Heart right ventricle (tissue), 16 donors: ENCODE measurements around the gene RAB3B. TPM values are rescaled to one million over a fixed set of nuclear protein-coding genes. Genes with fewer than 3 reads are reported as not detected.

ENCODE experiments used
- ATAC-seq, 8 donors: fragments of 200-7000 bp; cut with Tn5 transposase; one replicate each; pipeline ENCODE4 v1.9.1; 2020; ENCODE audit warnings: mild to moderate bottlenecking in 8 of 8, moderate library complexity in 8 of 8, moderate number of reproducible peaks in 1 of 8
- DNase-seq, 2 donors: peaks; one replicate each; pipeline ENCODE4 v3.0.0-alpha.2; 2020
- H3K27ac ChIP-seq, 10 donors: fragments of 200-600 bp; sonication (generic) in 2 of 10; one replicate each; pipeline versions ENCODE4 v1.5.0 to v1.8.0; 2020 to 2022; ENCODE audit warnings: mild to moderate bottlenecking in 3 of 10
- H3K27me3 ChIP-seq, 7 donors: fragments of 200-600 bp; one replicate each; pipeline ENCODE4 v1.8.0; 2021 to 2022; ENCODE audit warnings: mild to moderate bottlenecking in 2 of 7
- H3K36me3 ChIP-seq, 9 donors: fragments of 200-600 bp; sonication (generic) in 1 of 9; one replicate each; pipeline versions ENCODE4 v1.5.0 to v1.8.0; 2020 to 2022; ENCODE audit warnings: mild to moderate bottlenecking in 2 of 9
- H3K4me1 ChIP-seq, 9 donors: fragments of 200-600 bp; sonication (generic) in 1 of 9; one replicate each; pipeline versions ENCODE4 v1.5.0 to v1.8.0; 2020 to 2022; ENCODE audit warnings: mild to moderate bottlenecking in 4 of 9
- H3K4me3 ChIP-seq, 10 donors: fragments of 200-600 bp; sonication (generic) in 2 of 10; one replicate each; pipeline versions ENCODE4 v1.5.0 to v1.8.0; 2020 to 2022; ENCODE audit warnings: mild to moderate bottlenecking in 7 of 10, moderate library complexity in 2 of 10
- H3K9me3 ChIP-seq, 11 donors: fragments of 200-600 bp in 10 of 11; sonication (generic) in 2 of 11; one replicate each; pipeline versions ENCODE4 v1.5.0 to v1.8.0; 2013 to 2022; ENCODE audit warnings: mild to moderate bottlenecking in 2 of 11, control low read depth in 1 of 11, moderate library complexity in 1 of 11
- WGBS, 2 donors: extraction: QIAGEN DNeasy Blood & Tissue Kit; methylation state at CpG; one replicate each; pipeline ENCODE4 v1.1.7; 2013; ENCODE audit warnings: inconsistent platforms in 1 of 2; 5-methylcytosine and 5-hydroxymethylcytosine counted together
- intact Hi-C, 10 donors: fragments of 100-400 bp; cut with DNase I; formaldehyde crosslinking; loops; one replicate each; pipeline versions ENCODE4 v1.11.1 to v1.14.2; 2022
- polyA plus RNA-seq, 2 donors: library from polyadenylated mRNA; stranded (reverse); fragments of 200-250 nt; gene quantifications; one replicate each; pipeline ENCODE4 v1.2.3, GENCODE V29; 2013
- total RNA-seq, 10 donors: library from RNA; stranded (reverse); fragmentation: NEBNext Ultra II Directional in 3 of 10; extraction: Animal tissue kit (Norgen Biotek cat#: 25700) in 3 of 10; gene quantifications; one replicate each; pipeline versions ENCODE4 v1.2.1 to v1.2.4, GENCODE V29; 2021 to 2023
- TF ChIP-seq, protein P1 (sequence below), 9 donors: fragments of 200-600 bp; sonication (generic) in 2 of 9; IDR thresholded peaks; one replicate each; pipeline versions ENCODE4 v1.5.0 to v1.8.0; 2021 to 2022; ENCODE audit warnings: antibody characterized with exemption in 9 of 9, mild to moderate bottlenecking in 5 of 9, moderate library complexity in 1 of 9
- donor health status: Arrhythmogenic right ventricular cardiomyopathy.
- donor health status: ischemic (EF 13 %, LVEDD 7.1; RV severe dilation, severe dysfunction).
- donor health status: healthy with polysubstance abuse.
- donor health status: DM: no; HTN: yes; CAD: no.
- donor health status: DM: no; HTN: no; CAD: no.
- donor health status: ischemic (EF 25% LVEDD 6.9; RV normal size, moderate dysfunction).
- donor health status: ischemic (EF 25% LVEDD 5.7; RV mildly dilated, moderate dysfunction).
- donor health status: healthy.
- donor health status: DM: yes; HTN: yes; CAD: no.
- donor health status: Ischemic cardiomyopathy.
- donor health status: ischemic (EF 35%, LVEDD 5.7; RV mildly dilated, moderate dysfunction).
- donor health status: nonischemic (EF 11% LVEDD 7.7; RV severe dilation, severe dysfunction).
- donor health status: DM: yes; HTN: yes; CAD: no.
- donor health status: PGD.
- donor health status: ischemic (EF 29% LVEDD 5.4; RV normal size, mild dysfunction).
- donor health status: nonischemic (EF 23%, LVEDD 6.1; RV moderate dilation, normal function).

Gene RAB3B
- total and polyA plus RNA-seq, 12 donors = 0.01 to 0.02 TPM; not detected in 10

DNA sequence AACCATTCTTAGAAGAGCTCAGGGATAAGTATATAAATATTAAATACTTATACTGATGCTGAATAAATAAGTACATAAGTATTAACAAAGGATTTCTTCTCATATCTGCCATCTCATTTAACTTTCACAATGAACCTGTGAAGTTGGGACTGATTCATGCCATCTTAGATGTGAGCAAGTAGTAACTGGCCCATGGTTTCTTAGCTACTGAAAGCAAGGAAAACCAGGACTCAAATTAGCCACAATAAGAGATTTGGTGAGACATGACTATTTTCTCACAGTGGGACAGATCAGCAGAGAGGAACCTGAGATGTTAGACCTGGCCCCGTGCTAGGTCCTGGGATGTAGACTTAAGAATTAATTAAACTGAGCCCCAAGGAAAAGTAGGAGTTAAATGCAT is 8.2 kb upstream of the RAB3B start:
- Histone ChIP-seq H3K27ac (no peak overlapping the region), H3K9me3 (no peaks in the 10 kb centered on the region), H3K36me3 (no peaks in the 10 kb centered on the region), H3K27me3 (peaks cover 0 to 29% (median 14%) of the 10 kb centered on the region in 7 donors), H3K4me3 (no peak overlapping the region), H3K4me1 (no peaks in the 10 kb centered on the region)
- intact Hi-C loops = loop anchor here in 1 of 10 donors (5.0 kb wide), 1 partner anchor 96 kb away; no protein-coding TSS in a partner anchor
- DNase-seq (no peak), ATAC-seq (no peak)
- 83 to 96% methylated on average over 1 of the region's 1 CpG for WGBS, 2 donors
- TF ChIP-seq, protein P1, sequence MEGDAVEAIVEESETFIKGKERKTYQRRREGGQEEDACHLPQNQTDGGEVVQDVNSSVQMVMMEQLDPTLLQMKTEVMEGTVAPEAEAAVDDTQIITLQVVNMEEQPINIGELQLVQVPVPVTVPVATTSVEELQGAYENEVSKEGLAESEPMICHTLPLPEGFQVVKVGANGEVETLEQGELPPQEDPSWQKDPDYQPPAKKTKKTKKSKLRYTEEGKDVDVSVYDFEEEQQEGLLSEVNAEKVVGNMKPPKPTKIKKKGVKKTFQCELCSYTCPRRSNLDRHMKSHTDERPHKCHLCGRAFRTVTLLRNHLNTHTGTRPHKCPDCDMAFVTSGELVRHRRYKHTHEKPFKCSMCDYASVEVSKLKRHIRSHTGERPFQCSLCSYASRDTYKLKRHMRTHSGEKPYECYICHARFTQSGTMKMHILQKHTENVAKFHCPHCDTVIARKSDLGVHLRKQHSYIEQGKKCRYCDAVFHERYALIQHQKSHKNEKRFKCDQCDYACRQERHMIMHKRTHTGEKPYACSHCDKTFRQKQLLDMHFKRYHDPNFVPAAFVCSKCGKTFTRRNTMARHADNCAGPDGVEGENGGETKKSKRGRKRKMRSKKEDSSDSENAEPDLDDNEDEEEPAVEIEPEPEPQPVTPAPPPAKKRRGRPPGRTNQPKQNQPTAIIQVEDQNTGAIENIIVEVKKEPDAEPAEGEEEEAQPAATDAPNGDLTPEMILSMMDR (IDR thresholded peaks at IDR 0.05) = no peak

GRCh38 chr1:51997974-51998382 is 7.5 kb upstream of the RAB3B start:
- H3K4me1 ChIP-seq = no peaks in the 10 kb centered on the region
- no peak overlapping the region for H3K27ac ChIP-seq
- intact Hi-C loops = loop anchor here in 1 of 10 donors (5.0 kb wide), 1 partner anchor 96 kb away; no protein-coding TSS in a partner anchor
- H3K4me3 ChIP-seq = no peak overlapping the region
- no peak for ATAC-seq
- WGBS, 2 donors = 41% methylated on average over 5 of the region's 5 CpGs
- DNase-seq = no peak
- H3K9me3 ChIP-seq = no peaks in the 10 kb centered on the region
- H3K36me3 ChIP-seq = no peaks in the 10 kb centered on the region
- TF ChIP-seq, protein P1 (IDR thresholded peaks at IDR 0.05) = no peak
- peaks cover 0 to 32% (median 17%) of the 10 kb centered on the region in 7 donors for H3K27me3 ChIP-seq

- no peaks in the 10 kb centered on the region for H3K9me3 ChIP-seq
- no peak for DNase-seq
- TF ChIP-seq, protein P1 (IDR thresholded peaks at IDR 0.05) = no peak
- peak in 1 of 8 donors; percentile 15 for ATAC-seq
- intact Hi-C loops = no loop called here
- 8 to 10% methylated on average over 34 to 47 of the region's 47 CpGs for WGBS, 2 donors
- H3K27me3 ChIP-seq = peaks cover 5 to 56% (median 50%) of the 10 kb centered on the region in 7 donors
- H3K4me3 ChIP-seq = peak overlapping the region; percentile 18 to 53 (median 42)
- peaks cover 0 to 6% (median 0%) of the 10 kb centered on the region in 9 donors for H3K4me1 ChIP-seq
- H3K27ac ChIP-seq = no peak overlapping the region
- H3K36me3 ChIP-seq = no peaks in the 10 kb centered on the region
Observed at GRCh38 chr1:51989582-51990477, 670 bp downstream of the RAB3B start.

- H3K9me3 ChIP-seq = no peaks in the 10 kb centered on the region
- intact Hi-C loops = no loop called here
- DNase-seq = no peak
- peaks cover 5 to 45% (median 40%) of the 10 kb centered on the region in 7 donors for H3K27me3 ChIP-seq
- TF ChIP-seq, protein P1 (IDR thresholded peaks at IDR 0.05) = no peak
- ATAC-seq = no peak
- no peaks in the 10 kb centered on the region for H3K36me3 ChIP-seq
- H3K4me1 ChIP-seq = peaks cover 0 to 6% (median 0%) of the 10 kb centered on the region in 9 donors
- H3K4me3 ChIP-seq = no peak overlapping the region
- no peak overlapping the region for H3K27ac ChIP-seq
Observed at GRCh38 chr1:51988254-51988653, 2.2 kb downstream of the RAB3B start.
